ENCODE results near the gene PHF23. TPM values are rescaled to one million over a fixed set of nuclear protein-coding genes. Genes with fewer than 3 reads are reported as not detected.

Gene PHF23
- total and polyA plus RNA-seq, 9 of the 15 experiments (the other 6 are each of a cell fraction or from before 2014, with no cell fraction given) = 7.4 to 87.5 (median 33.7) TPM

DNA sequence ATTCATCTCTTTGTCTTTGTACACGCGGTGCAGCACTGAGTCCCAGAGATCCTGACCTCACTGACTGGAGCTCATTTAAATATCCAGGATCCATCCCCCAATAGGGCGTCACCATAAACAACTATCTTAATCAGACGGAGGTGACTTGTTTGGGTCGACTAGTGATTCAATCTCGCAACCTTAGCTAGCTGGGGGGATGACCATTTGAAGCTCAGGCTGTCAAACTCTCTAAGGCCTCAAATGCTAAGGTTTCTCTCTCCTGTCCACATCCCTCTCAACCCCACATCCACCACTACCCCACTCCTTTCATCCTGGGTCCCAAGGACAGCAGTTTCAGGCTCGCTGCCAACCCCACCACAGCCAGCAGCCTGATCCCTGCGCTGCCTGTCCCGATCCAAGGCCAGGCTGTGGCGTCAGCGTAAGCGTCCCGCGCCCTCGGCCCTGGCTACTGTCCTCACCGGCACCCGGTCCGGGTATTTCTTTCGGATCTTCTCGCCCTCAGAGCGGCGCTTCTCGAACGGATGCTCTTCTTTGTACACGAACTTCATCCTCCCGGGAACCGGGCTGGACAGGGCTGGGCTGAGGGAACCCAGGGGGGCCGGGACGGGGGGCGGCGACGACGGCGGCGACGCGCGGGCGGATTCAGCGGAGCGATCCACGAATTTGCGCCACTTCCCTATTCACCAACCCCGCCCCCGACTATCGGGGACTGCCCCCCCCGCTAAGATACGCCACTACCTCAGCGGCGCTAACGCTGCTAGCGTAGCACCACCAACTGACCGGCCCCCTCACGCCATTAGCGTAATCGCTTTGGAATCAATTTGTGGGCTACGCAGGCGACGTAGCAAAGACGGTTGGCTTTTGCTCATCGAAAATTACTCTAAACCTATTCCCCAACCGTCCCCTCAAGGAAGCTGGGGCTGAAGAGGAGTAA is 2.8 kb upstream of the PHF23 start, which contains the start of gene GABARAP (continued):
- TF ChIP-seq, protein P1, sequence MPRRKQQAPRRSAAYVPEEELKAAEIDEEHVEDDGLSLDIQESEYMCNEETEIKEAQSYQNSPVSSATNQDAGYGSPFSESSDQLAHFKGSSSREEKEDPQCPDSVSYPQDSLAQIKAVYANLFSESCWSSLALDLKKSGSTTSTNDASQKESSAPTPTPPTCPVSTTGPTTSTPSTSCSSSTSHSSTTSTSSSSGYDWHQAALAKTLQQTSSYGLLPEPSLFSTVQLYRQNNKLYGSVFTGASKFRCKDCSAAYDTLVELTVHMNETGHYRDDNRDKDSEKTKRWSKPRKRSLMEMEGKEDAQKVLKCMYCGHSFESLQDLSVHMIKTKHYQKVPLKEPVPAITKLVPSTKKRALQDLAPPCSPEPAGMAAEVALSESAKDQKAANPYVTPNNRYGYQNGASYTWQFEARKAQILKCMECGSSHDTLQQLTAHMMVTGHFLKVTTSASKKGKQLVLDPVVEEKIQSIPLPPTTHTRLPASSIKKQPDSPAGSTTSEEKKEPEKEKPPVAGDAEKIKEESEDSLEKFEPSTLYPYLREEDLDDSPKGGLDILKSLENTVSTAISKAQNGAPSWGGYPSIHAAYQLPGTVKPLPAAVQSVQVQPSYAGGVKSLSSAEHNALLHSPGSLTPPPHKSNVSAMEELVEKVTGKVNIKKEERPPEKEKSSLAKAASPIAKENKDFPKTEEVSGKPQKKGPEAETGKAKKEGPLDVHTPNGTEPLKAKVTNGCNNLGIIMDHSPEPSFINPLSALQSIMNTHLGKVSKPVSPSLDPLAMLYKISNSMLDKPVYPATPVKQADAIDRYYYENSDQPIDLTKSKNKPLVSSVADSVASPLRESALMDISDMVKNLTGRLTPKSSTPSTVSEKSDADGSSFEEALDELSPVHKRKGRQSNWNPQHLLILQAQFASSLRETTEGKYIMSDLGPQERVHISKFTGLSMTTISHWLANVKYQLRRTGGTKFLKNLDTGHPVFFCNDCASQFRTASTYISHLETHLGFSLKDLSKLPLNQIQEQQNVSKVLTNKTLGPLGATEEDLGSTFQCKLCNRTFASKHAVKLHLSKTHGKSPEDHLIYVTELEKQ (CRISPR knock-in tag; IDR thresholded peaks at IDR 0.05) = no peak
- TF ChIP-seq ZFP1 (CRISPR knock-in tag; IDR thresholded peaks at IDR 0.05) (no peak), ZNF436 (CRISPR knock-in tag; IDR thresholded peaks at IDR 0.05) (no peak), ZNF3 (CRISPR knock-in tag; IDR thresholded peaks at IDR 0.05) (no peak), SRSF9 (IDR thresholded peaks at IDR 0.05; ENCODE audit: borderline replicate concordance, low read depth, low read length) (no peak), FOXP1 (CRISPR knock-in tag; IDR thresholded peaks at IDR 0.05) (0 out of 2 replicates have a peak, but pooled peaks have one; percentile 58), ZNF384 (IDR thresholded peaks at IDR 0.05; ENCODE audit: low read depth, low read length) (no peak), RBM14 (IDR thresholded peaks at IDR 0.05; ENCODE audit: borderline replicate concordance, insufficient read depth, low read depth, low read length) (no peak), PHF8 (IDR thresholded peaks at IDR 0.05; ENCODE audit: borderline replicate concordance, low read length) (peak; percentile 59; the same call in 1 of the 2 replicates)
- TF ChIP-seq, protein P2, sequence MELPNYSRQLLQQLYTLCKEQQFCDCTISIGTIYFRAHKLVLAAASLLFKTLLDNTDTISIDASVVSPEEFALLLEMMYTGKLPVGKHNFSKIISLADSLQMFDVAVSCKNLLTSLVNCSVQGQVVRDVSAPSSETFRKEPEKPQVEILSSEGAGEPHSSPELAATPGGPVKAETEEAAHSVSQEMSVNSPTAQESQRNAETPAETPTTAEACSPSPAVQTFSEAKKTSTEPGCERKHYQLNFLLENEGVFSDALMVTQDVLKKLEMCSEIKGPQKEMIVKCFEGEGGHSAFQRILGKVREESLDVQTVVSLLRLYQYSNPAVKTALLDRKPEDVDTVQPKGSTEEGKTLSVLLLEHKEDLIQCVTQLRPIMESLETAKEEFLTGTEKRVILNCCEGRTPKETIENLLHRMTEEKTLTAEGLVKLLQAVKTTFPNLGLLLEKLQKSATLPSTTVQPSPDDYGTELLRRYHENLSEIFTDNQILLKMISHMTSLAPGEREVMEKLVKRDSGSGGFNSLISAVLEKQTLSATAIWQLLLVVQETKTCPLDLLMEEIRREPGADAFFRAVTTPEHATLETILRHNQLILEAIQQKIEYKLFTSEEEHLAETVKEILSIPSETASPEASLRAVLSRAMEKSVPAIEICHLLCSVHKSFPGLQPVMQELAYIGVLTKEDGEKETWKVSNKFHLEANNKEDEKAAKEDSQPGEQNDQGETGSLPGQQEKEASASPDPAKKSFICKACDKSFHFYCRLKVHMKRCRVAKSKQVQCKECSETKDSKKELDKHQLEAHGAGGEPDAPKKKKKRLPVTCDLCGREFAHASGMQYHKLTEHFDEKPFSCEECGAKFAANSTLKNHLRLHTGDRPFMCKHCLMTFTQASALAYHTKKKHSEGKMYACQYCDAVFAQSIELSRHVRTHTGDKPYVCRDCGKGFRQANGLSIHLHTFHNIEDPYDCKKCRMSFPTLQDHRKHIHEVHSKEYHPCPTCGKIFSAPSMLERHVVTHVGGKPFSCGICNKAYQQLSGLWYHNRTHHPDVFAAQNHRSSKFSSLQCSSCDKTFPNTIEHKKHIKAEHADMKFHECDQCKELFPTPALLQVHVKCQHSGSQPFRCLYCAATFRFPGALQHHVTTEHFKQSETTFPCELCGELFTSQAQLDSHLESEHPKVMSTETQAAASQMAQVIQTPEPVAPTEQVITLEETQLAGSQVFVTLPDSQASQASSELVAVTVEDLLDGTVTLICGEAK (IDR thresholded peaks at IDR 0.05) = 0 out of 2 replicates have a peak, but pooled peaks have one; percentile 17
- TF ChIP-seq, protein P2 (CRISPR knock-in tag; IDR thresholded peaks at IDR 0.05) = no peak

All from K562 (cell line).